Measurements from ENCODE around the gene CCN5.
A peak's percentile ranks its signal among the peaks of the same experiment; 100 is the strongest.

CCN5 gene

DNA sequence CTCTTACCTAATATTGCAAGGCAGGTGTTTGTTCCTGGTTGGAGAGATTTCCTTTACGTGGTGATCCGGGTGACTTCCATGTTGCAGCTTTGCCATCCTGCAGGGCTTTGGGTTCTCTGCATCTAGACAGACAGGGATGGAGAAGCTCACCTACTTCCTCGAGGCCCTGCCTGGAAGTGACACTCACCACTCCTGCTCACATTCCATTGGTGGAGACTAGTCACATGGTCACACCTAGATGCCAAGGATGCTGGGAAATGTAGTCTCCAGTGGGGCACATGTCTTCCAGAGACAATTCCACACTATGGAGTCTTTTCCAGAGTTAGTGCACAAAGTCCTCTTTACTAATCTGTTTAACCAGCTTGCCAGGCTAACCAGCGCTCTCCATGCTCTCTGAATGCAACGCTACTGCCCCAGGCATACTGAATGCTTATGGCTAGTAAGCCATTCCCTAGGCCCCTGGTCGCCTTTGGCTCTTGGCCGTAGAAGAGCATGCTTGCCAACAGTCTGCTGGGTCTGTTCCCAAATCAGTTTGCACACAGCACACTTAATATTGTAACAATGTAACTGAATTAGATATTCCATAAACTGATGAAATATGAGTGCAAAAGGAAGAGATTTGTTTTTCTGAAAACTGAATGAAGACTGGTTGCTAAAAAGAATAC lies 23.8 kb downstream of the CCN5 start:
- DNase-seq: peak; percentile 67

DNA sequence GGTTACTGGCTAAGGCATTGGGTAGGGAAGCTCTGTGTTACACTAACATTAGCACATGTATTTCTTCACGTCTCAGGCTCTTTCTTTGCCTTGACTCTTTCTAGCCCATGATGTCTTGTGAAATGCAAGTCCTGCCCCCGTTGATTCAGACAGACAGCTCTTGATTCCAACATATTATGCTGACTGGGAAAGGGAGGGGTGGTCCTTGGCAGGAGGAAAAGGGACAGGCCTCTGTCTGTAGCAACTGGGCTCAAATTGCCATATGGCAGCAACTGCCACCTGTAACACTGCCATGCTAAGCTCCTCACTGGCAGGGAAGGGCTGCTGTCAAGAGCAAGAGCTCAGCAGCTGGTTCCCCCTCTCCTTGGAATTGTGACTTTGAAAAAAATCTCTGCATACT lies 24.8 kb downstream of the CCN5 start:
- no peak for DNase-seq

GRCh38 chr20:44742304-44743079 lies 27.3 kb downstream of the CCN5 start:
- DNase-seq: no peak

DNA sequence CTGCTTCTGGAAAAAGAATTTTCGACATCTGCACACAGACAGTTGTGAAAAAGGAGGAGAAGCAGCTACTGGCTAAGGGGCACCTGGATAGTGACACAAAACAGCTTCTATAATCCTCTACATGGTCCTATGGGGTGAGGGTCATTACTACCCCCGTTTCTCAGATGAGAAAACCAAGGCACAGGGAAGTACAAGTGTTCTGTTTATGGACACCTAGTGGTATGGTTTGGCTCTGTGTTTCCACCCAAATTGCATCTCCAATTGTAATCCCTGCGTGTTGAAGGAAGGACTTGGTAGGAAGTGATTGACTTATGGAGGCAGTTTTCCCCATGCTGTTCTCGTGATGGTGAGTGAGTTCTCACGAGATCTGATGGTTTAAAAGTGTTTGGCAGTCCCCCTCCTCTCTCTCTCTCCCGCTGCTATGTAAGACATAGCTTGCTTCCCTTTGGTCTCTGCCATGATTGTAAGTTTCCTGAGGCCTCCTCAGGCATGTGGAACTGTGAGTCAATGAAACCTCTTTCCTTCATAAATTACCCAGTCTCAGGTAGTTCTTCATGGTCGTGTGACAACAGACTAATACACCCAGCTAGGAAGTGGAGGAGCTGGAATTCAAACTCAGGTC lies 28.0 kb downstream of the CCN5 start:
- DNase-seq: no peak

DNA sequence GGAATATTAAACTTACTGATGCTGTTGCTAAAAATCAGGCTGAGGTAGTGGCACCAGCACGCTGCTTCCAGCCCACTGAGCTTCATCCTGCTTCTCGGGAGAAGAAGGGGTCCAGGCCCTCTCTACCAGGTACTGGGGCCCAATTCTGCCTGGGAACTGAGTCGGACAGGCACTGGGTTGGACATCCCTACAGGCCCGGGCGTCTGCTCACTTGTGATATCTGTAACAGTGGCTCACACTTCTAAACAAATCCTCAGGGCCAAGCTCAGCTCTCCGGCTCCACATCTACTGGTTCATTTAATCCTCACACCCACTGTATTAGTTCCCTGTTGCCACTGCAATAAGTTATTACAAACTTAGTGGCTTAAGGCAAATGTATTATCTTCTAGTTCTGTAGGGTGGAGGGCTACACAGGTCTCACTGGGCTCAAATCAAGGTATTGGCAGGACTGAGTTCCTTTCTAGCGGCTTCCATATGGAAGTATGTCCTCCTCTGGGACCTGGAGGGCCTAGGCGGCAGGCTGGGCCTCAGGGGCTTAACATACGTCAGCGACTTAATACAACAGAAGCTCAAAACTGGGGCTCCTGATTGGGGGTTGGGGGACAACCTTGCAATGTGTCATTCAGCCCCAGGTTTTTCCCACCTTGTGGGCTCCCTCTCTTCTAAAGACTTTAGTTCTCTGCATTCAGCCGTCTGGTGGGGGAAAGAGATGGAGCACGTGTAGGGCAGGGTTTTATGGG lies 28.9 kb downstream of the CCN5 start:
- no peak for DNase-seq

- DNase-seq: no peak
Observed at GRCh38 chr20:44745122-44745597, 30.0 kb downstream of the CCN5 start.

DNA sequence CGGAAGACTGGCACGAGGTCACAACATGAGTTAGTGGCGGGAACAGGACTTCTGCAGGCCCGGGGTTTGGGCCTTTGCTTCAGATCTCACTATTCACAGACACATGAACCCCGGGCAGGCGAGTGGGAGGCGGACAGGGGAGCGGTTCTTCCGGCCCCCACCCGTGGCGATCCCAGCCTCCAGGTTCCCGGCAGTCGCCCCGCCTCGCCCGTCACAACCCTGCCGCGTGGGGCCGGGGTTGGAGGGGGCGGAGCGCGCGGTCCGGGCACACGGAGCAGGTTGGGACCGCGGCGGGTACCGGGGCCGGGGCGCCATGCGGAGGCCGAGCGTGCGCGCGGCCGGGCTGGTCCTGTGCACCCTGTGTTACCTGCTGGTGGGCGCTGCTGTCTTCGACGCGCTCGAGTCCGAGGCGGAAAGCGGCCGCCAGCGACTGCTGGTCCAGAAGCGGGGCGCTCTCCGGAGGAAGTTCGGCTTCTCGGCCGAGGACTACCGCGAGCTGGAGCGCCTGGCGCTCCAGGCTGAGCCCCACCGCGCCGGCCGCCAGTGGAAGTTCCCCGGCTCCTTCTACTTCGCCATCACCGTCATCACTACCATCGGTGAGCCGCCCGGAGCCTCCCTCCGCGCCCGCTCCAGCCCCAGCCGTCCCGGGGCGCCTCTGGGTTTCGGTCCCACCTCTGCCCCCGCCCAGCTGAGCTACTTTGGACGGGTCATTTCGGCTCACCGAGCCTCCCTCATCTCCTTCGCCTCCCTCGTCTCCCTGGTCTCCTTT lies 30.6 kb downstream of the CCN5 start, which contains the start of gene KCNK15:
Gene KCNK15 (plus strand): TSS at position 268 of the 769 bp plus-strand sequence. CDS start 46 bp downstream, at position 314.
- DNase-seq: peak; percentile 32

GRCh38 chr20:44746367-44747165 lies 31.4 kb downstream of the CCN5 start:
- no peak for DNase-seq

GRCh38 chr20:44747166-44748004 lies 32.2 kb downstream of the CCN5 start:
- peak; percentile 97 for DNase-seq

- peak; percentile 57 for DNase-seq
Observed at GRCh38 chr20:44748005-44748370, 32.8 kb downstream of the CCN5 start.

DNA sequence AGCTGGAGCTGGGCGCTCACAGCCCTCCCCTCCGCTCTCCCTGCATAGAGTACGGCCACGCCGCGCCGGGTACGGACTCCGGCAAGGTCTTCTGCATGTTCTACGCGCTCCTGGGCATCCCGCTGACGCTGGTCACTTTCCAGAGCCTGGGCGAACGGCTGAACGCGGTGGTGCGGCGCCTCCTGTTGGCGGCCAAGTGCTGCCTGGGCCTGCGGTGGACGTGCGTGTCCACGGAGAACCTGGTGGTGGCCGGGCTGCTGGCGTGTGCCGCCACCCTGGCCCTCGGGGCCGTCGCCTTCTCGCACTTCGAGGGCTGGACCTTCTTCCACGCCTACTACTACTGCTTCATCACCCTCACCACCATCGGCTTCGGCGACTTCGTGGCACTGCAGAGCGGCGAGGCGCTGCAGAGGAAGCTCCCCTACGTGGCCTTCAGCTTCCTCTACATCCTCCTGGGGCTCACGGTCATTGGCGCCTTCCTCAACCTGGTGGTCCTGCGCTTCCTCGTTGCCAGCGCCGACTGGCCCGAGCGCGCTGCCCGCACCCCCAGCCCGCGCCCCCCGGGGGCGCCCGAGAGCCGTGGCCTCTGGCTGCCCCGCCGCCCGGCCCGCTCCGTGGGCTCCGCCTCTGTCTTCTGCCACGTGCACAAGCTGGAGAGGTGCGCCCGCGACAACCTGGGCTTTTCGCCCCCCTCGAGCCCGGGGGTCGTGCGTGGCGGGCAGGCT lies 35.1 kb downstream of the CCN5 start:
- no peak for DNase-seq

DNA sequence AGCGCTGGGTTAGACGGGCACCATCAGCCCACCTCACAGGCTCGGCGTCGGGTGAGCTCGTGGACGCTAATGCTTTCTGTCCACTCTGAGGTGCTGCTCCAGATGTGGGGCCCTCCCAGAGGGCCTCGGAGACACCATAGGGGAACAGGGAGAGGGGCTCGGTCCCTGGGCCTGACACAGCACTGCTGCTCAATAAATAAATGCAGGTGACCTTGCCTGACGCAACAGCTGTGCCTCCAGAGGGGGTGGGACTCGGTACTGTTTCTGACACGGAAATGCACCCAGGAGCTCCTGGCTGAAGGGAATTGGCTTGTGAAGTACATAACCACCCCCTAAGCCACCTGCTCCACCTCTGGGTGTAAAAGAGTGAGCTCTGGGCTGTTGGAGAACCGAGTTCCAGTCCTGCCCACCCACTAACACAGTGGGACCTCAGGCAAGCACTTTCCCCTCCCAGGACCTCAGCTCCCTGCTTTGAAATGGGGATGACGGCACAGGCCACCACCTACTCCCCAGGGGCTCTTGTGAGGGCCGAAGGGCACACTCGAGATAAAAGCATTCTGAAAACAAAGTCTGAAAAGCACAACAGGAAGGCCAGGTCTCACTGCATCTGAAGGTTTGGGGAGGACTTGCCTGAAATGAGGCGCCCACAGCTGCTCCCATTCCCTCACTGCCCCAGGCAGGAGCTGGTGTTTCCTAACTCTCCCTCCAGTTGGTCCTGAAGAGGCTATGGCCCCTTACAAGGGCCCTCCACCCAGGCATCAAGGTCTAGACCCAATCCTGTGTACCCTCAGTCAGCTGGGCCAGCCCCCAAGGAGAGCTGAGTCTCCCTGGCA lies 37.1 kb downstream of the CCN5 start:
- no peak for DNase-seq

DNA sequence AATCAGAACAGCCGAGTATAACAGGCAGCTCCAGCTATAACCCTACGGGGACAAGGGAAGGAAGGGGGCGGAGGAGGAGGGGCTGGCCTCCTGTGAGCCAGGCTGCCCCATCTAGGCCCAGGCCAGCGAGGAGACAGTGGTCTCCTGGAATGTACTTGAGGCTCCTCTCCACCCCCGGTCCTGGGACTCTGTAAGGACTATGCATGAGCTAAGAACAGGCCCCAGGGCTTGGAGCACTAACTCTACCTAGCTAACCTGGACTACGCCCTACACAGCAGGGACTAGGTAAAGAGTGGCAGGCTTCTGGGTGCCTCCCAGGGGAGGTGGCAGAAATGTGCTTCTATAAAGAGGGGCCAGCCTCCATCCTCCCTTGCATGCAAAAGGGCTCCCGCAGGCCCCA lies 39.4 kb downstream of the CCN5 start:
- no peak for DNase-seq

DNA sequence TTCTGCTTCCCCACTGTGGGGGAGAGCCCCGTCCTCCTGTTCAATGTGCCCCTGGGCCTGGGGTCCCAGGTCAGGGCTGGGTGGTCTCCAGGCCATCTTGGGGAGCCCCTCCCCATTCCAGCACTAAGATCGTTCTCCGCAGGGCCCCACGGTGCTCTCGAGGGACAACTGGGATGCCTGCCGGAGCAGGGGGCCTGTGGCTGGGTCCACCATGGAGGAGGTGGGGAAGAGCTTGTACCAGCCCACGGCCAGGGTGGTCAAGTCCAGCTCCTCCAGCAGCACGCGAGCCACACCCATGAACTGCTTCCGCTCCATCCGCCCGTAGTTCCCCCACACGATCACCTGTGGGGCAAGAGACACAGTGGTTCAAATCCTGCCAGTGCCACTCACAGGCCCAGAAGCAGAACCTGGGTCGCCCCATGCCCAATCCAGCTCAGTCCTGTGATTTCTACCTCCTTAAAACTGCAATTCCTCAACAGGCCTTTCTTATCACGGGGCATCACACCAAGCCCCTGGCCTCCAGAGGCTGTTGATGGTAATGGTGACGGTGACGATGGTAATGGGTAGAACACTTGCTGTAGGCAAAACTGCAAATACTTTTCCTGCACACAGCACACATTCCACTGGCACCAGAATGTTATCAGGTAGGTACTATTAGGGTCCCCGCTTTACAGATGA lies 41.0 kb downstream of the CCN5 start:
- peak; percentile 21 for DNase-seq

GRCh38 chr20:44756956-44757355 lies 41.8 kb downstream of the CCN5 start:
- DNase-seq: no peak

GRCh38 chr20:44758247-44759101 lies 43.3 kb downstream of the CCN5 start:
- DNase-seq: no peak

DNA sequence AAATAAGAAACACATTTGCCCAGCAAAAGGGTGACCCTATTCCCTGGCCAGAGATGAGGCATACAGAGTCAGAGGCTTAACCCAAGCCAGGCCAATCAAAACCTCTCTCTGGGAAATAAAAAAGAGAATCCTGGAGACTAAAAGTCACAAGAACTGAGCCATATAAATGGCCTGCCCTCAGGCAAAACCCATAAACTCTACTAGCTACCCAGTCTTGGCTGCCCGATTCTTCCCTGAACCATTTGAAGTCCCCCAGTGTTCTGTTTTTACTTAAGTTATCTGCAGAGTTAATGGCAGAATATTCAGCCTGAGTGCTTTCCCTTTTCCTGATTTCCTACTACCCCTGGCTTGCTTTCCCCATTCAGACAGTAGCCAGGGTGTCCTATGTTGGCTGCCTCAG lies 44.4 kb downstream of the CCN5 start:
- DNase-seq: no peak

Measured in RPMI8226 (cell line).